Right ventricle myocardium superior (tissue), 1 donor: Measurements from ENCODE around the gene RPLP1. TPM values are rescaled to one million over a fixed set of nuclear protein-coding genes. Genes with fewer than 3 reads are reported as not detected.

ENCODE experiments used
- total RNA-seq: library from RNA; stranded (reverse); fragmentation: NEBNext Ultra II Directional; extraction: Animal tissue kit (Norgen Biotek cat#: 25700); gene quantifications from one replicate; pipeline ENCODE4 v1.2.1, GENCODE V29; 2021
- donor health status: DM: no; HTN: yes; CAD: no; lungs with severe emphysema.

The RPLP1 gene
- total RNA-seq, 1 donor from 2014 or later: 1,108 TPM

Other genes with a start within 250 kb of the RPLP1 start
- gene PAQR5, start 153.9 kb upstream of the RPLP1 start, total RNA-seq: 0.73 TPM
- 0.70 TPM for gene KIF23, start 38.5 kb upstream of the RPLP1 start, total RNA-seq